Hematopoietic multipotent progenitor cell treated with erythropoietin and hydrocortisone succinate and interleukin-3 and kit ligand, for 15 days (in vitro differentiated cells): ENCODE data around the gene DPM2.

Experiments used
- DNase-seq: peaks from one replicate; pipeline ENCODE4 v3.0.0-alpha.2; 2015; ENCODE audit warnings: low spot score

DPM2 gene

DNA sequence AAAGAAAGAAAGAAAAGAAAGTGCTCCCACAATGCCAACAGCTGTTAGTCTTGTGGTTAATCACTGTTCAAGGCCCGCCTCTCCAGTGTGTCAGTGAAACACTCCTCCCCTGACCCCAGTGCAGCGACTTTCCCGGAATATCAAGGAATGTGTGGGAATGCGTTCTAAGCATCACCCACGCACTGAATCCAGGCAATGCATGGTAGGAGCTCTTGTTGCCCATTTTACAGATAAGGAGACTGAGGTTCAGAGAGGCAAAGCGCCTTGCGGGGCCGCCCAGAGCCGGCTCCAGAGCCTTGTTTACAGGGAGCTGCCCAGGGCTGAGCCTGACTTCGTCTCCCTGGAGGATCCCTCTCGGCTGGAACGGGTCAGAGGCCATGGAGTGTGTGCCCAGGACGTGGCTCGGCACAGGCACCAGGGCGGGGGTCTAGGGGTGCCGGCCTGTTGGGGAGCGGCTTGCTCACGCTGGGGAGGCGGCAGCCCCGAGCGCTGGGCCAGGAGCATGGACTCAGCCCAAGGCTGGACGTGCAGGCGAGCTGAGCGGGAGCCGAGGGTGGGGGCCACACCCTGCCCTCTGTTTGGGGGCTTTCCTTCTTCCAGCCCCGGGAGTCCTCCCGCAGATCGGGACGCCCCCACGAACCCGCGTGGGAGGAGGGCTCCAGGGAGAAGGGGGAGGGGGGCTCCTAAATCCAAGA lies 39.1 kb downstream of the DPM2 start:
- no peak for DNase-seq

DNA sequence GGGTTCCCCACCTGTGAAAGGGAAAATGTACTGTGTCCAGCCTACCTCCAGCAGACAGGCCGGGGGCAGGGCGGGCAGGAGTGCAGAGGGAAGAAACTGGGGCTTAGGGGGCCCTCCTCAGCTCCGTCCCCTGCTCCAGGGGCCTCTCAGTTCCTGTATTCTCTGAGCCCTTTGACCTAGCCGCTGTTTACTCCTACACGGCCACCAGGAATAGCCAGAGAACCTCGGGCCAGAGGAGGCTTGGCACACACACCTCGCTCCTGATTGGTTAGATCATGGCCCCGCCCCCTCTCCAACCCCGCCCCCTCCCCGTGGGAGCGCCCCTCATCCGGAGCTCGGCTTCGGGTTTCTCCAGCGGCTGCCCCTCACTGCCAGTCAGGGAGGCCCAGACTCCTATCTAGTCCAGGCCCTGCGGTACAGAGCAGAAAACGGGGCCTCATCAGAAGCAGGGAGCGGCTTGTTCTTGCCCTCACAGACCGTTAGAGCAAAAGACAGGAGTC lies 40.4 kb downstream of the DPM2 start:
- peak; percentile 75 for DNase-seq

DNA sequence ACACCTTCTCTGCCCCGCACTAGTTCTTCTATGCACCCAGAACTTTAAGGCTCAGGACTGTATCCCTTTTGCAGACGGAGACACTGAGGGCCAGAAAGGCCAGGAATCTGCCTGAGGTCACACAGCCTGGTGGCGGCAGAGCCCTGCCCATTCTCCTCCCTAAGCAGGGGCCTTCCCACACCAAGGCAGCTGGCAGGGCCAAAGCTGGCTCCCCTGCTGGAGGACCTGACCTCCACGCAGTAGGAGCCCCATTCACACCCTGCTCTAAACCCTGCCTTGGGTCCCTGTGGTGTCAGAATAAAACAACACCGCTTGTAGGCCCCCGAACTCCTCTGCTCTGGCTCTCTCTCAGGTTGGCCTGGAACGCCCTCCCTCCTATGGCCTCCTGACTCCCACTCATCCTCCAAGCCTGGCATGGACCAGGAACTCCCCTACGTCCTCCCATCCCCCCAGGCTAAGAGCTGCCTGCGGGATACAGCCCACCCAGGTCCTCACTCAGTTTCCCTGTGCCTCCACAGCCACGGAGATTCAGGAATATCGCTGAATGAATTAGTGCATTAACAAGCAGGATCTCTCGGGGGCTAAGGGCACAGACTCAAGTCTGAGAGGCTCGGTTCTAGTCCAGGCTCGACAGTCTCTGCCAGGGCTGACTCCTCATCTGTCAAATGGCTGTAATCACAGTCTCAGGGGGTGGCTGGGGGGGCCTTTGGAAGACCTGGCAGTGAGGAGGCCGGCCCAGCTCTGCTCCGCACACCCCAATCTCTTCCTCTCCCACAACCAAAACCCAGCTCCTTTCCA lies 41.1 kb downstream of the DPM2 start:
- DNase-seq, result no peak

DNA sequence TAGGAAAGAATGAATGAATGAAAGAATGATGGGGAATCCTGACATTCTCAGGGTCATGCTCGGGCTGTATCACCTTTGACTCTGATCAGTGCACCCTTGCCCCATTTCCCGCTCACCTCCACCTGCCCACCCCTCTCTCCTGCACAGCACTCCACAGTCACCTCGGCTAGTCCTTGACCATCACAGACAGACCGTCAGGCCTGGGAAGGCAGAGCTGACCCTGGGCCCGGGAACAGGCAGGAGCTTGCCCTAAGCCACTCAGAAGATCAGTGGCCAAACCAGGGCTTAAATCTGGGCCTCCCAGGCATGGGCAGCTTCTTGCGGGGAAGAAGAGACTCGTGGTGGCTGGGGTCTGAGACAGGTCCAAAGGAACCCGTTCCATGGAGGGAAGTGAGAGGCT lies 41.8 kb downstream of the DPM2 start:
- DNase-seq, result no peak

DNA sequence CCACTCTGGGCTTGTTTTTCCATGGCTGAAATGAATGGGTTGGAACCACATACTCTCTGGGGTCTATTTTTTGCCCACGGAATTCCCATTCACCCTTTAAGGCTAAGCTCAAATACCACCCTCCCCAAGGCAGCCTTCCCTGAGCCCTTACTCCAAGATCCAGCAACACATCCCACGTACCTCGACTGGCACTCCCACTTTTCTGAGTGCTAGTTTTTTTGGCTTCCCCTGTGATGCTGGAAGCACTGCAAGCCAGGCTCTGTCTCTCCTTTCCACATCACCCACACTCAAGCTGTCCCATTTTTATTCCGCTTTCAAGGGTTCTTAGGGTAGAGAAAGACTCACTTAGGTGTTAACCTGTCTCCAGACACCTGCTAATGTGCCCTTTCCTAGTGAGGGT lies 44.3 kb downstream of the DPM2 start:
- DNase-seq, result no peak

DNA sequence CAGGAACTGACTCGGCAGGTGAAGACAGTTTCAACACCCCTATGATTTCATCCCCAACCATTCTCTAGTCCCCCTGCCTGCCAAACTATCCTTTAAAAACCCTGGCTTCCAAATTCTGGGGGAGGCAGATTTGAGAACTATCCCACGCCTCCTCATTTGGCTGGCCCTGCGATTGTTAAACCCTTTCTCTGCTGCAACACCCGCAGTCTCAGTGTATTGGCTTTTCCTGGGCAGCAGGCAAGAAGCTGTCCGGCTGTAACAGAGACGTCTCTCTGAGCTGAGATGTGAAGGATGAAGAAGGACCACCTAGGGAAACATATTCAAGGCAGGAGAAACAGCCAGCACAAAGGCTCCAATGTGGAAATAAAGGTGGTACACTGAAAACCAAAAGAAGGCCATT lies 44.8 kb downstream of the DPM2 start:
- DNase-seq, result no peak

DNA sequence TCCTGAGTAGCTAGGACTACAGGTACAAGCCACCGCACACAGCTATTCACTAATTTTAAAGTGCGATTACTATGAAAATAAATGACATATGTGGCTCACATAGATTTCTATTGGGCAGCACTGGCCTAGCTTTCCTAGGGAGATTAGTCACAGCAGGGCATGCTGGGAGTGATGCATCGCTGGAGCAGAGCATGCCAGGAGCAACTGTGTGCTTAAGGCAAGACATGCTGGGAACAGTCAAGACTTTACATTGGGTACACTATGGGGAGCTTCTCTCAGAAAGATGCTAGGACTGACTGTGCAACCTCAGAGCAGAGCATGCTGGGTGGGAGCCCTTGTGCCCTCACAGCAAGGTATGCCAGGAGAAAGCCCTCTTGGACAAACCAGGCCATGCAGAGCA lies 47.6 kb downstream of the DPM2 start:
- DNase-seq, result no peak

DNA sequence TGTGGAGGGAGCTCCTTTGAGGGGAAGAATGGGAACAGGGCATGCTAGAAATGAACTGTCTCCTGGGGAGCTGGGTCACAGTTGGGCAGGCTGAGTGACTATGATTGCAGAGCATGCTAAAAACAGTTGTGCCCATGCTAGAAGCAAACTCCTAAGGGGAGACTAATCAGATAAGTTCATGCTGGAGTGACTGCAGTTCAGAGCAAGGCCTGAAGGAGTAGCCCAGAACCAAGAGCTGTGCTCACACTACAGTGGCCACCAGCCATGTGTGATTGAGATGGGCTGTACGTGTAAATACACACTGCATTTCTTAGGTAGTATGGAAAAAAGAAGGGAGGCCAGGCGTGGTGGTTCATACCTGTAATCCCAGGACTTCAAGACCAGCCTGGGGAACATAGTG lies 49.9 kb downstream of the DPM2 start:
- DNase-seq, result peak; percentile 63

DNA sequence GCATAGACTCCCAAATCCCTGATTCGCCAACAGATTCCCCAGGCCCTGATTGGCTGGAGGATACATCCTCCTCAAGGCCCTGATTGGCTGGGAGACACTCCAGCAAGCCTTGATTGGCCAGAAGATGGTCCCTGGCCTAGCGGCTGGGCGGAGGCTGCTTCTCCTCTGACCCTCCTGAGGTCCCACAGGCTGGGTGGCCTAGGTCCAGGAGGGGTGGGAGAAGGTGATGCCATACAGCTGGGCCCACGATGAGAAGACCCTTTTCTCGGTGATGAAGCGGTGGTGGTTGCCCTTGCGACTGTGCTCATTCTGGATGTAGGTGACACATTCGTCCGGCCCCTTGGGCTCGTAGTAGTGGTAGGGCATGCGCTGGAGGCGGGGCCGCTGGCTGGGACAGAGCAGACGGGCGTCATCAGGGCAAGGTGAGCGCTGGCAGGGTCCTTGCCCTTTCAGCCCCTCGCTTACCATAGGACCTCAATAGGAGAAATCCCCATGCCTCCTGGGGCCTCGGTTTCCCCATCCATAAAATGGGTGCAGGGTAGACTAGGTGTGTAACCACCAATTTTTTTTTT lies 51.2 kb downstream of the DPM2 start:
- DNase-seq, result no peak

DNA sequence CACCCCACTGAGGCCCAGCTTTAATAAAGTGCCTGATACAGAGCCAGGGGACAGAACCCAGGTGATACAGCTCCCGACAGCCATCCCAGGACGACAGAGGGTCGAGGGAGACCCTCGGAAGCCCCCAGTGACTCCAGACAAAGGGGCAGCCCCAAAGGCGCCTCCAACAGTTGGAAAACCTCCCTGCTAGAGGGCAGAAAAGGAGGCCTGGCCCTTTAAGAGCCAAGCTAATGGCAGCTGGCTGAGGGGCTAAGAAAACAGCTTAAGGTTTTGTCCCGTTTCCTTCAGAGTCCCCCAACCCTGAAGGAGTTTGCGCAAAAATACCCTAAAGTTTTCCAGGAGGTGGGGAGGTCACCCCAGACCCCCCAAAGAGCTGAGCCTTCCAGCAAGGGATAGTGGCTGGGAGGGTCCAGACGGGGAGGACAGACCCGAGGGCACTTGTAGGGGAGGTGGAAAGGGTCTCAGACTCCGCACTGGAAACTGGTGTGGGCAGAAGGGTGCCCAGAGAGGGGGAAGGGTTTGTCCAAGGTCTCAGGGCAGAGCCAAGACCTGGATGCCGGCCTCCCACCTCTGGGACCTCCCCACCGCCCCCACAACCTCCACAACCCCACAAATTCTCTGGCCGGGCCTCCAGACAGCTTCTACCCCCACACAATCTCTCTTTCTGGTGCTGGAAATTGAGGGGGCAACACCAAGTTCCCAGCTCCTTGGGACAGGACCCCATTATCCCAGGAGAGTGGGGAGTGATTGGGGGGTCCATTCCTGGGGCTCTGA lies 52.0 kb downstream of the DPM2 start:
- DNase-seq, result no peak
